Retinal pigment epithelial cell (primary cell): ENCODE data around the gene NKAIN4.

Experiments
- DNase-seq: peaks from one replicate; pipeline ENCODE4 v3.0.0-alpha.2; 2010; ENCODE audit warnings: low read depth
- H3K4me3 ChIP-seq: 2 replicates; pipeline ENCODE4 v1.5.1; 2011; ENCODE audit warnings: mild to moderate bottlenecking, low read length, control low read depth, moderate library complexity
- CTCF ChIP-seq: conservative IDR thresholded peaks from 2 replicates; pipeline ENCODE4 v1.5.1; 2011; ENCODE audit warnings: low read depth, low read length, control low read depth, inconsistent platforms

NKAIN4 gene

DNA sequence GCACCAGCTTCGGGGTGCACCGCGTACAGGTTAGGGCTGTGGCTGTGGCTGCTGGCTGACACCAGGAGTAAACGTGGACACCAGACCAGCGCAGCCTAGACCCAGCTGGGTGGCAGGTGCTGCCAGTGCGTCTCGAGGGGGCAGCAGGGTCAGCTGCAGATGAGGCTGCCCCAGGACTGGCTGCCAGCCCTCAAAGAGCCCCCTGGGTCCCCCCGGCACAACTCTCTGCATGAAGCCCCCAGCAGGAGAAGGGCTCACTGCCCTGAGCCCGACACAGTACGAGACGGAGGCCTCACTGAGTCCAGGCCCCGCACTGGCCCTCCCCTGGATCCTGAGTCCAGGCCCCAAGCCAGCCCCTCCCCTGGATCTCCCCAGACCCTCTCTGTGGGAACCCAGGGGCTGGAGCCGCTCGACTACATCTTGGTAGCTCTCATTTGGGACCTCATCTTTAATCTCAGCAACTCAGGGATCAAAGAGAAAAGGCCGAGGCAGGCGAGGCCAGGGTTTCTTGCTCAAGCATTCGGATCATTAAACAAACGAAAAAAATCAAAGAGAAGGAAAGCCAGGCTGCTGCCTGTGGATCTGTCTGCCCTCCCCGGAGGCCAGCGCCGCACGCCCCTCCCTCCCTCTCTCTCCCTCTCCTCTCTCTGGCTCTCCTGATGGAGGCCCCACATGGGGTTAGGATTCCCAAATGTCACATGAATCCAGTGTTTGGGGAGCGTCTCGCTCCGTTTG, 7.0 kb upstream of the NKAIN4 start:
- no peak for DNase-seq
- no peak for TF ChIP-seq CTCF
- no peak overlapping the region for H3K4me3 ChIP-seq

- no peak overlapping the region for H3K4me3 ChIP-seq
- no peak for DNase-seq
- no peak for TF ChIP-seq CTCF
Measured at GRCh38 chr20:63260521-63260920, 6.3 kb upstream of the NKAIN4 start.

DNA sequence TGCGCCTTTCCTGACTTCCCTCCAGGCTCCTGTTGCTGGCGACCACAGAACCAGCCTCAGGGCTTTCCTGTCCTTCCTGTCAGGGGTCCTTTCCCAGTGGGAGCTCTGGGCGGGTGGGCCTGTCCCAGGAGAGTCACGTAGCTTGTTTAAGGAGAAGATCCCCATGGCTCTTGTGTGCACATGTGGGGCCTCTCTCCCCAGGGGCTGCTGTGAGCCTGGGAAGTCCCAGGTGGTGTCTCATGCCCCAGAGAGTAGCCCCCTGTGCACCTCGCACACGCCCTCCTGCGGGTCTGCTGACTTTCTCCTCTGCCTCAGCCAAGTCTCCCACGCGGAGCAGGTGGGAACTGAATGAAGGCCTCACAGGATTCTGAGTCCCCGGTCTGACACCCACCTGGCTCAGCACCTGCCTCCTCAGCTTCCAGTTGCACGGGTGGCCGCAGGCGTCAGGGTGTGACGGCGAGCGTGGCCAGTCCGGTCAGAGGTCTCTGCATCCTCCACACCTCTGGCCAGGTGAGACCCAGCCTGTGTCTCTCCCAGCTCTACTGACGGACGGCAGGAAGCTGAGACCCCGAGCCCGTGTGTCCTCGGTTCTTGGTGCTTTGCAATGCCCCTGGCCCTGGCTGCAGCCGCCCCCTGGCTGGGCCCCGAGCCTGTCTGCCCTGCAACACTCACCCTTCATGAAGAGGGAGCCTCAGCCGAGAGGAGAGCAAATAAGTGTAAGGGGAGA, 5.6 kb upstream of the NKAIN4 start:
- no peak overlapping the region for H3K4me3 ChIP-seq
- no peak for TF ChIP-seq CTCF
- no peak for DNase-seq

DNA sequence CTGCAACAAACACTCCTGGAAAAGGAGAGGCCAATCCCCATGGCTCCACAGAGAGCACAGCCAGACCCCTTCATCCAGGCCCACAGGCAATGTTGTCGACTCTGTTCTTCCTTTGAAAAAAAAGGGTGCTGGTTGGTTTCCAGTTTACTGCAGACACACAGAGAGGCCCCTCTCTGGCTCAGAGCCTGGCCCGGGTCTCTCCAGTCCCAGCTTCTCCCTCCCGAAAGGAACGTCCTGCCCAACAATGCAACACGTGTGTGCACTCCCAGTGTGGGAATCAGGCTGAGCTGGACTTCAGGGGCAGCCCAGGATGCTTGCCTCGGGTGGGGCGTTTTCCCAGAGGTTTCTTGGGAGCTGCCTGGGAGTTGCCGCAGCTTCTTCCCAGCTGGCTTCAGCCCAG, 4.5 kb upstream of the NKAIN4 start:
- no peak for TF ChIP-seq CTCF
- no peak for DNase-seq
- H3K4me3 ChIP-seq = no peak overlapping the region

DNA sequence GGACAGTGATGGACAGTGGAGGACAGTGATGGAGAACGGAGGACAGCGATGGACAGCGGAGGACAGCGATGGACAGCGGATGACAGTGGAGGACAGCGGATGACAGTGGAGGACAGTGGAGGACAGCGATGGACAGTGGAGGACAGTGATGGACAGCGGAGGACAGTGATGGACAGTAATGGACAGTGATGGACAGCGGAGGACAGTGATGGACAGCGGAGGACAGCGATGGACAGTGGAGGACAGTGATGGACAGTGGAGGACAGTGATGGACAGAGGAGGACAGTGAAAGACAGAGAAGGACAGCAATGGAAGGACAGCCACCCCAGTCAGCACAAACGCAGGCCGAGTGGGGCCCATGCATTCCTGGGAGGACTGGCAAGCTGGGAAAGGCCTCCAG, 3.4 kb upstream of the NKAIN4 start:
- TF ChIP-seq CTCF = no peak
- DNase-seq = no peak
- no peak overlapping the region for H3K4me3 ChIP-seq

DNA sequence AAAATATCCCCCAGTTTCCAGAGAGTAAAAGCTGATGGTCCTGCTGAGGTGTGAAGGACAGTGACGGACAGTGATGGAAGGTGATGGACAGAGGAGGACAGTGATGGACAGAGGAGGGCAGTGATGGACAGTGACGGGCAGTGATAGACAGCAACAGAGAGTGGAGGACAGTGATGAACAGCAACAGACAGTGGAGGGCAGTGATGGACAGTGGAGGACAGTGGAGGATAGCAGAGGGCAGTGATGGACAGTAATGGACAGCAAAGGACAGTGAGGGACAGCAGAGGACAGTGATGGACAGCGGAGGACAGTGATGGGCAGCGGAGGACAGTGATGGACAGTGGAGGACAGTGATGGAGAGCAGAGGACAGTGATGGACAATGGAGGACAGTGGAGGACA, 2.7 kb upstream of the NKAIN4 start:
- TF ChIP-seq CTCF = no peak
- no peak overlapping the region for H3K4me3 ChIP-seq
- no peak for DNase-seq

DNA sequence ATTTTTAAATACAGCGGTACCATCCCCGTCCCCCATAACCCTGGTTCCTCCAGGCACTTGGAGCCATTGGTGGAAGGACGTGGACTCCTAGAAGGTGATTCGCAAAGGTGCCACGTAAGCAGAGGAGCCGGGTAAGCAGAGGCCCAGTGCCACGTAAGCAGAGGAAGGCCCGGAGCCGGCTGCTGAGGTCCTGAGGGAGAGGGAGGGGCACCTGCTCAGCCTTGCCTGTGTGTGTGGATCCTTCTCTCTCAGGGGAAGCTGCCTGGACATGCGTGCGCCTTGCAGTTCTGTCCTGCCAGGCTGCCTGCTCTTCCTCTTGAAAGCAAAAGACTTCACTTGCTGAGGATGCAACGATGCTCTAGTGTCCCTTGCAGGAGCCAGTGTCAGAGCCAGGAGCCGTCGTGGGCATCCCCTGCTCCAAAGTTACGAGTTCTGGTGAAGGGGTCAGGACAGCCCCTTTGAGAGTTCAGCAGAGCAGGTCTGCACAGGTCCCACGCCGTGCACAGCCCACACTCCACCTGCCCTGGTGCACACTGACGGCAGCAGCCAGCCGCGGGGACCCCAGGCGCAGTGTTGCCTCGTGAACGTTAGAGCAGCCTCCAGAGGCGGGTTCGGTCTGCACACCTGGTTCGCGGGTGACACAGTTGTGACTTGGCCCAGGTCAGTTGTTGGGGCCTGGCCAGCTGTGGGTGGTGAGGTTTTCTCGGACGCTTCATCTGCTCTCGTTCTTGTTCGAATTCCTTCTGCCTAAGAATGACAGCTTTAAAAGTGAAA, 1.9 kb upstream of the NKAIN4 start:
- no peak for DNase-seq
- H3K4me3 ChIP-seq = no peak overlapping the region
- no peak for TF ChIP-seq CTCF
